Right ventricle myocardium superior (tissue), 1 donor: Measurements from ENCODE around the gene PRXL2C. TPM values are rescaled to one million over a fixed set of nuclear protein-coding genes. Genes with fewer than 3 reads are reported as not detected.

Experiments
- total RNA-seq: library from RNA; stranded (reverse); fragmentation: NEBNext Ultra II Directional; extraction: Animal tissue kit (Norgen Biotek cat#: 25700); gene quantifications from one replicate; pipeline ENCODE4 v1.2.1, GENCODE V29; 2021
- donor health status: DM: no; HTN: yes; CAD: no; lungs with severe emphysema.

PRXL2C gene
- total RNA-seq, 1 donor from 2014 or later = 28.3 TPM

Other genes starting within 250 kb of the PRXL2C start
- gene ZNF367, start 236.9 kb downstream of the PRXL2C start, total RNA-seq = 4.3 TPM
- gene HABP4, start 205.1 kb downstream of the PRXL2C start, total RNA-seq = 22.8 TPM
- gene CDC14B, start 35.5 kb downstream of the PRXL2C start, total RNA-seq = 15.1 TPM
- gene ZNF510, start 122.8 kb upstream of the PRXL2C start, total RNA-seq = 7.4 TPM
- 3.6 TPM for gene ZNF782, start 199.2 kb upstream of the PRXL2C start, total RNA-seq